ENCODE data around the gene DOC2A. TPM values are rescaled to one million over a fixed set of nuclear protein-coding genes. Genes with fewer than 3 reads are reported as not detected.

Gene DOC2A
- total and polyA plus RNA-seq, 9 of the 15 experiments (the other 6 are each of a cell fraction or from before 2014, with no cell fraction given), result 0.03 to 0.38 (median 0.28) TPM; not detected in 1

GRCh38 chr16:29986231-29986630 is 24.6 kb downstream of the DOC2A start:
- CTCF ChIA-PET (ENCODE audit: low intra/inter-chr PET ratio), result no interaction called here

DNA sequence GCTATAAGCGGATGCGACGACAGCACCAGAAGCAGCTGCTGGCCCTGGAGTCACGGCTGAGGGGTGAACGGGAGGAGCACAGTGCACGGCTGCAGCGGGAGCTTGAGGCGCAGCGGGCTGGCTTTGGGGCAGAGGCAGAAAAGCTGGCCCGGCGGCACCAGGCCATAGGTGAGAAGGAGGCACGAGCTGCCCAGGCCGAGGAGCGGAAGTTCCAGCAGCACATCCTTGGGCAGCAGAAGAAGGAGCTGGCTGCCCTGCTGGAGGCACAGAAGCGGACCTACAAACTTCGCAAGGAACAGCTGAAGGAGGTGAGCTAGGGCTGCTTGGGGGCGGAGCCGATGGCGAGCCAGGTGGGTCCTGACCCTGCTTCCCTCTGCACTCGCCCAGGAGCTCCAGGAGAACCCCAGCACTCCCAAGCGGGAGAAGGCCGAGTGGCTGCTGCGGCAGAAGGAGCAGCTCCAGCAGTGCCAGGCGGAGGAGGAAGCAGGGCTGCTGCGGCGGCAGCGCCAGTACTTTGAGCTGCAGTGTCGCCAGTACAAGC is 25.5 kb downstream of the DOC2A start:
- WGBS (ENCODE audit: insufficient coverage, low coverage, missing lambda C conversion rate), result 93% methylated on average over 19 of the region's 28 CpGs
- Histone ChIP-seq H3K4me2 (ENCODE audit: insufficient read depth, low read length) (no peak overlapping the region), H3K4me3 (no peak overlapping the region), H3K27ac (ENCODE audit: extremely low read depth, low read depth, low read length) (no peak overlapping the region), H3K9me1 (ENCODE audit: control insufficient read depth, insufficient read depth, low read length) (no peaks in the 10 kb centered on the region), H3K9me3 (replicated peaks; ENCODE audit: control insufficient read depth, insufficient read depth, low read depth, low read length) (no peaks in the 10 kb centered on the region), H3K9ac (ENCODE audit: insufficient read depth in 1 of 2, low read depth in 2 of 2, low read length in 2 of 2) (no peak overlapping the region), H3K27me3 (ENCODE audit: control insufficient read depth in 2 of 2, insufficient read depth in 2 of 2, low read length in 2 of 2) (no peaks in the 10 kb centered on the region), H2AFZ (ENCODE audit: low read depth, low read length) (no peak overlapping the region), H3K36me3 (ENCODE audit: control insufficient read depth, insufficient read depth, low read length) (peaks cover 100% of the 10 kb centered on the region), H4K20me1 (replicated peaks; ENCODE audit: control insufficient read depth, insufficient read depth, low read length) (0 out of 2 replicates have a peak, but pooled peaks cover under 1% of the 10 kb centered on the region), H3K4me1 (replicated peaks in 1 of 2; ENCODE audit: control insufficient read depth in 2 of 2, insufficient read depth in 2 of 2, low read length in 2 of 2) (peaks cover 0 to 15% of the 10 kb centered on the region in 2 experiments; a peak in 1 of 5 replicates), H3K79me2 (ENCODE audit: control insufficient read depth, insufficient read depth, low read length) (no peaks in the 10 kb centered on the region)
- TF ChIP-seq POLR2G (IDR thresholded peaks at IDR 0.05; ENCODE audit: low read depth, low read length) (0 out of 2 replicates have a peak, but pooled peaks have one; percentile 29), HIVEP1 (CRISPR knock-in tag; IDR thresholded peaks at IDR 0.05) (no peak), ZNF124 (CRISPR knock-in tag; IDR thresholded peaks at IDR 0.05) (no peak), RBFOX2 (IDR thresholded peaks at IDR 0.05; ENCODE audit: low read depth, low read length) (peak; percentile 38)
- ChIA-PET CTCF (ENCODE audit: low intra/inter-chr PET ratio) (no interaction called here), POLR2A (interaction anchor here (0.6 to 2.6 kb wide), 5 partner anchors 11 to 300 kb away, joined by 3 to 22 read pairs (median 3); partner anchors contain the start of gene TAOK2)
- BruUV-seq (replicated peaks), result no TSS peak
- in situ Hi-C loops (cut with MboI), result no loop called here
- no peak for ATAC-seq
- intact Hi-C loops (cut with micrococcal nuclease), result no loop called here
- no peak for FAIRE-seq
- no peak for DNase-seq (ENCODE audit: extremely low read depth in 1 of 4, low spot score in 3 of 4)

More at GRCh38 chr16:29986231-29986630, 24.6 kb downstream of the DOC2A start:
- no peak overlapping the region for H3K4me2 ChIP-seq (ENCODE audit: insufficient read depth, low read length)
- in situ Hi-C loops (cut with MboI), result no loop called here
- no peaks in the 10 kb centered on the region for H3K9me1 ChIP-seq (ENCODE audit: control insufficient read depth, insufficient read depth, low read length)
- intact Hi-C loops (cut with micrococcal nuclease), result no loop called here
- WGBS (ENCODE audit: insufficient coverage, low coverage, missing lambda C conversion rate), result 94% methylated on average over 16 of the region's 20 CpGs
- ATAC-seq (no peak), DNase-seq (ENCODE audit: extremely low read depth in 1 of 4, low spot score in 3 of 4) (no peak), FAIRE-seq (no peak)
- no peaks in the 10 kb centered on the region for H3K79me2 ChIP-seq (ENCODE audit: control insufficient read depth, insufficient read depth, low read length)
- no peak overlapping the region for H3K27ac ChIP-seq (ENCODE audit: extremely low read depth, low read depth, low read length)
- H3K27me3 ChIP-seq (ENCODE audit: control insufficient read depth in 2 of 2, insufficient read depth in 2 of 2, low read length in 2 of 2), result no peaks in the 10 kb centered on the region
- H4K20me1 ChIP-seq (replicated peaks; ENCODE audit: control insufficient read depth, insufficient read depth, low read length), result no peaks in the 10 kb centered on the region
- H2AFZ ChIP-seq (ENCODE audit: low read depth, low read length), result no peak overlapping the region
- H3K36me3 ChIP-seq (ENCODE audit: control insufficient read depth, insufficient read depth, low read length), result peaks cover 99% of the 10 kb centered on the region; the same call in 2 of the 3 replicates
- H3K4me1 ChIP-seq (replicated peaks in 1 of 2; ENCODE audit: control insufficient read depth in 2 of 2, insufficient read depth in 2 of 2, low read length in 2 of 2), result peaks cover 0 to 18% of the 10 kb centered on the region in 2 experiments; a peak in 1 of 5 replicates
- POLR2A ChIA-PET, result interaction anchor here (0.6 to 2.6 kb wide), 3 partner anchors 12 to 46 kb away, joined by 3 to 22 read pairs (median 4); partner anchors contain the start of gene TAOK2
- TF ChIP-seq, protein P1, sequence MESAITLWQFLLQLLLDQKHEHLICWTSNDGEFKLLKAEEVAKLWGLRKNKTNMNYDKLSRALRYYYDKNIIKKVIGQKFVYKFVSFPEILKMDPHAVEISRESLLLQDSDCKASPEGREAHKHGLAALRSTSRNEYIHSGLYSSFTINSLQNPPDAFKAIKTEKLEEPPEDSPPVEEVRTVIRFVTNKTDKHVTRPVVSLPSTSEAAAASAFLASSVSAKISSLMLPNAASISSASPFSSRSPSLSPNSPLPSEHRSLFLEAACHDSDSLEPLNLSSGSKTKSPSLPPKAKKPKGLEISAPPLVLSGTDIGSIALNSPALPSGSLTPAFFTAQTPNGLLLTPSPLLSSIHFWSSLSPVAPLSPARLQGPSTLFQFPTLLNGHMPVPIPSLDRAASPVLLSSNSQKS (CRISPR knock-in tag; IDR thresholded peaks at IDR 0.05), result no peak
- TF ChIP-seq RBFOX2 (IDR thresholded peaks at IDR 0.05; ENCODE audit: low read depth, low read length), result peak; percentile 5; the same call in 1 of the 2 replicates
- BruUV-seq (replicated peaks), result no TSS peak
- H3K9me3 ChIP-seq (replicated peaks; ENCODE audit: control insufficient read depth, insufficient read depth, low read depth, low read length), result no peaks in the 10 kb centered on the region
- H3K4me3 ChIP-seq, result no peak overlapping the region
- H3K9ac ChIP-seq (ENCODE audit: insufficient read depth in 1 of 2, low read depth in 2 of 2, low read length in 2 of 2), result no peak overlapping the region
